Measurements from ENCODE around the gene PRELID1. TPM values are rescaled to one million over a fixed set of nuclear protein-coding genes. Genes with fewer than 3 reads are reported as not detected.

The PRELID1 gene
- total RNA-seq, 4 donors from 2014 or later = 55.1 to 58.6 (median 56.7) TPM

- TF ChIP-seq CTCF (IDR thresholded peaks at IDR 0.05; ENCODE audit: low read depth) = no peak
Measured at GRCh38 chr5:177269976-177270375, 33.6 kb upstream of the PRELID1 start.

- TF ChIP-seq CTCF (IDR thresholded peaks at IDR 0.05; ENCODE audit: low read depth) = no peak
Measured at GRCh38 chr5:177270653-177271052, 32.9 kb upstream of the PRELID1 start.

GRCh38 chr5:177271113-177271512, 32.5 kb upstream of the PRELID1 start:
- no peak for TF ChIP-seq CTCF (IDR thresholded peaks at IDR 0.05; ENCODE audit: low read depth)

GRCh38 chr5:177275883-177276282, 27.7 kb upstream of the PRELID1 start:
- no peak for TF ChIP-seq CTCF (IDR thresholded peaks at IDR 0.05; ENCODE audit: low read depth)

GRCh38 chr5:177276886-177277285, 26.7 kb upstream of the PRELID1 start:
- TF ChIP-seq CTCF (IDR thresholded peaks at IDR 0.05; ENCODE audit: low read depth) = no peak

GRCh38 chr5:177288191-177288590, 15.4 kb upstream of the PRELID1 start:
- no peak for TF ChIP-seq CTCF (IDR thresholded peaks at IDR 0.05; ENCODE audit: low read depth)

- no peak for TF ChIP-seq CTCF (IDR thresholded peaks at IDR 0.05; ENCODE audit: low read depth)
Measured at GRCh38 chr5:177290816-177291596, 12.6 kb upstream of the PRELID1 start.
